A673 (cell line): ENCODE data around the gene ADAM19. TPM values are rescaled to one million over a fixed set of nuclear protein-coding genes. Genes with fewer than 3 reads are reported as not detected.
A peak's percentile ranks its signal among the peaks of the same experiment; 100 is the strongest.

Source experiments
- BruUV-seq: library from RNA; stranded (reverse); fragments of 400-500 nt; replicated peaks from 2 replicates; lab custom pipeline; 2021; lab: Mats Ljungman, UMichigan
- CTCF ChIA-PET: fragments of 300-600 bp; sonication (Branson Sonifier 250); formaldehyde crosslinking; loops from one replicate; lab custom pipeline; 2022; ENCODE audit warnings: antibody characterized with exemption; lab: Charles Lee
- POLR2A ChIA-PET: fragments of 300-600 bp; sonication (Branson Sonifier 250); formaldehyde crosslinking; loops from one replicate; lab custom pipeline; 2022; ENCODE audit warnings: antibody characterized with exemption; ENCODE audit not compliant: low non-redundant PET; lab: Charles Lee
- DNase-seq: peaks from one replicate; pipeline ENCODE4 v3.0.0-alpha.2; 2015; ENCODE audit warnings: low spot score
- H3K27ac ChIP-seq: fragments of 200-600 bp; sonication (generic); 2 replicates; pipeline ENCODE4 v1.5.1; 2016; ENCODE audit warnings: mixed run types, low read depth, mild to moderate bottlenecking, mixed read lengths, antibody characterized with exemption, low read length; ENCODE audit not compliant: poor library complexity, severe bottlenecking
- H3K27me3 ChIP-seq: fragments of 200-600 bp; sonication (generic); replicated peaks from 2 replicates; pipeline ENCODE4 v1.6.1; 2017; ENCODE audit warnings: mixed run types, low read depth, mild to moderate bottlenecking, mixed read lengths, antibody characterized with exemption, low read length; ENCODE audit not compliant: insufficient read depth, poor library complexity
- H3K36me3 ChIP-seq: fragments of 200-600 bp; sonication (generic); 2 replicates; pipeline ENCODE4 v1.6.1; 2016; ENCODE audit warnings: mixed run types, mild to moderate bottlenecking, mixed read lengths, antibody characterized with exemption, low read length; ENCODE audit not compliant: insufficient read depth, poor library complexity, severe bottlenecking
- H3K4me1 ChIP-seq: fragments of 200-600 bp; sonication (generic); 2 replicates; pipeline ENCODE4 v1.6.1; 2017; ENCODE audit warnings: mixed run types, mild to moderate bottlenecking, mixed read lengths, antibody characterized with exemption, low read length; ENCODE audit not compliant: insufficient read depth, poor library complexity, severe bottlenecking
- H3K4me3 ChIP-seq: fragments of 200-600 bp; sonication (generic); 2 replicates; pipeline ENCODE4 v1.5.1; 2016; ENCODE audit warnings: low read depth, mixed run types, mild to moderate bottlenecking, mixed read lengths, low read length; ENCODE audit not compliant: poor library complexity, severe bottlenecking
- H3K9me3 ChIP-seq: fragments of 200-600 bp; sonication (generic); 2 replicates; pipeline ENCODE4 v1.6.1; 2016; ENCODE audit warnings: mixed run types, low read depth, mild to moderate bottlenecking, mixed read lengths, antibody characterized with exemption, low read length; ENCODE audit not compliant: poor library complexity, severe bottlenecking
- EZH2 ChIP-seq: fragments of 200-600 bp; sonication (generic); IDR thresholded peaks from 2 replicates; pipeline ENCODE4 v1.6.1; 2017; ENCODE audit warnings: borderline replicate concordance, low read depth, mild to moderate bottlenecking, mixed read lengths, antibody characterized with exemption, low read length; ENCODE audit not compliant: poor library complexity, severe bottlenecking
- intact Hi-C: fragments of 100-400 bp; cut with micrococcal nuclease; formaldehyde crosslinking; loops from one replicate; pipeline ENCODE4 v1.10.0; 2022; ENCODE audit not compliant: unreplicated experiment
- total RNA-seq: library from RNA; stranded (reverse); gene quantifications from 2 replicates; pipeline ENCODE4 v1.2.3, GENCODE V29; 2021
- TF ChIP-seq, protein P1 (sequence below): fragments of 300-800, 200-600 bp; sonication (generic); conservative IDR thresholded peaks from 2 replicates; pipeline ENCODE4 v1.5.1; 2017; ENCODE audit warnings: low read depth, mild to moderate bottlenecking, antibody characterized with exemption, low read length, moderate library complexity, mixed read lengths

ADAM19 gene
- total RNA-seq, 1 experiment from 2014 or later: 1.7 TPM

DNA sequence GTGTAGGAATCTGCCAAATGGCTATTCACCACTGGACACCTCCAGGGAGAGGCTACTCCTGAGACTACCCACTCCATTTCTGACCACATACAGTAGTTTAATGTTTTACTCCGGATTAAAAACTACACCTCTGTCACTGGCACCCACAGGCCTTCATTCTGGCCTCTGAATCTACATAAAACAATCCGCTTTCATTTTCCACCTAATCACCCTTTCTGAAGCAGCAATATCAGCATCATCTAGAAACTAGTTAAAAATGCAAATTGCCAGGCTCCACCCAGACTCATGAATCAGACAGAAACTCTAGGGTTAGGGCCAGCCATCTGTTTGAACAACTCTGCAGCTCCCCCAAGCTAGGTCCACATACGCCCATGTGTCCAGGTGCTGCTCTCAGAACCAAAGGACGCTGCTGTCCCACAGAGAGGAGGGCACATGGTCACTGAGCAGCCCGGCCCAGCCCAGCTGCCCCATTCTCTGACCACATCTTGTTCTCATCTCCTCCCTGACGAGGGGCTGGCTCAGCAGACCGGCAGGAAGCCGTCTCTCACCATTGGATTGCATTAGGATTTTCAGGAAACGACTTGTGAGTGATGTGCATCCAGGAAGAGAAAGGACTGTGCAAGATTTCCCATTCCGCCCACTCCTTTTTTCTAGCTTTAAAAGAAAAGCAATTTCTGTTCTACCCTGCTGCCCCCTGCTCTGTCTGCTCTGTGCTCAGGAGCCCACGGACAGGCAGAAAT is 34.7 kb downstream of the ADAM19 start:
- peak; percentile 10 for DNase-seq
- H3K27ac ChIP-seq: no peak overlapping the region
- no peaks in the 10 kb centered on the region for H3K36me3 ChIP-seq
- BruUV-seq: no TSS peak
- H3K4me3 ChIP-seq: no peak overlapping the region
- intact Hi-C loops: no loop called here
- TF ChIP-seq EZH2: no peak
- TF ChIP-seq, protein P1, sequence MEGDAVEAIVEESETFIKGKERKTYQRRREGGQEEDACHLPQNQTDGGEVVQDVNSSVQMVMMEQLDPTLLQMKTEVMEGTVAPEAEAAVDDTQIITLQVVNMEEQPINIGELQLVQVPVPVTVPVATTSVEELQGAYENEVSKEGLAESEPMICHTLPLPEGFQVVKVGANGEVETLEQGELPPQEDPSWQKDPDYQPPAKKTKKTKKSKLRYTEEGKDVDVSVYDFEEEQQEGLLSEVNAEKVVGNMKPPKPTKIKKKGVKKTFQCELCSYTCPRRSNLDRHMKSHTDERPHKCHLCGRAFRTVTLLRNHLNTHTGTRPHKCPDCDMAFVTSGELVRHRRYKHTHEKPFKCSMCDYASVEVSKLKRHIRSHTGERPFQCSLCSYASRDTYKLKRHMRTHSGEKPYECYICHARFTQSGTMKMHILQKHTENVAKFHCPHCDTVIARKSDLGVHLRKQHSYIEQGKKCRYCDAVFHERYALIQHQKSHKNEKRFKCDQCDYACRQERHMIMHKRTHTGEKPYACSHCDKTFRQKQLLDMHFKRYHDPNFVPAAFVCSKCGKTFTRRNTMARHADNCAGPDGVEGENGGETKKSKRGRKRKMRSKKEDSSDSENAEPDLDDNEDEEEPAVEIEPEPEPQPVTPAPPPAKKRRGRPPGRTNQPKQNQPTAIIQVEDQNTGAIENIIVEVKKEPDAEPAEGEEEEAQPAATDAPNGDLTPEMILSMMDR: no peak
- ChIA-PET POLR2A (no interaction called here), CTCF (no interaction called here)
- no peaks in the 10 kb centered on the region for H3K4me1 ChIP-seq
- H3K27me3 ChIP-seq: no peaks in the 10 kb centered on the region
- H3K9me3 ChIP-seq: no peaks in the 10 kb centered on the region

DNA sequence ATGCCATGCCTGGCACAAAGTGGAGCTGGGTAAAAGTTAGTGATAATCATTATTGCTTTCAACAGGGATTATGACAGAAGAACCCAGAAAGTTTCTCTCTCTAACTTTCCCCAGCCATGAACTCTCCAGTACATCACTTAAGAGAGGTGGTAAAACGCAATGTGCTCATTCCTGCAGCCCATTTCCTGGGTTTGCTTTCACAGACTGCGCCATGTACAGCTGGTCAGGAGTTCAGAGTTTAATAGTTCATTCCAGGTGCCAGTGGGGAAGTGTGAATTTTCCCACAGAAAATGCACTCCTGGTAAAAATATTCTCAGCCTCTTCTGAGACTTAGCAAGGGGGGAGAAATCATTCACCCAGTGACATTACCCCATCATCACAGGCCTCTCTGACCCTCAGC is 35.5 kb downstream of the ADAM19 start:
- H3K27ac ChIP-seq: no peak overlapping the region

DNA sequence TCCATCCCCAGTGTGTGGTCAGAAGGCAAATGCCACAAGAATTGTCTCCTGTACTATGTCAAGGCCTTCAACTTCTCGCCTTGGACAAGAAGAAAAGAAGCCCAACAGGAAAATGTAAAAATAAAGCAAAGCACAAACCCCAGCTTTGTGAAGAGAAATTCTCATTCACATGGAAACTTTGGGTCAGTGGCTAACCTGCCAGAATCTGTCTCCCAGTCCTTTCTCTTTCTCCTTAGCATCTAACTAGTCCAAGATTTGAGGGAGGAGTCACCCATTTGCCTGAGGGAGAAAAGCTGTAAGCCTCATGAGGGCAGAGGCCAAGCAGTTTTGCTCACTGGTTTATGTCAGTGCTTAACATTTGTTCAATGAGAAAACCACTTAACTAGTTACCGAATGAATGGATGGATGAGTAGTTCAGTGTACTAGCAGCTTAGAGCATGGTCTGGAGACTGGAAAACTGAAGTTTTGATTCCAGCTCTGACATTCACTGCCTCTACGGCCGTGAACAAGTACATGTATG is 36.0 kb downstream of the ADAM19 start:
- DNase-seq: no peak
- Histone ChIP-seq H3K27me3 (no peaks in the 10 kb centered on the region), H3K4me1 (no peaks in the 10 kb centered on the region), H3K36me3 (no peaks in the 10 kb centered on the region), H3K27ac (no peak overlapping the region), H3K9me3 (no peaks in the 10 kb centered on the region), H3K4me3 (no peak overlapping the region)
- BruUV-seq: no TSS peak
- no peak for TF ChIP-seq EZH2
- TF ChIP-seq, protein P1: no peak
- CTCF ChIA-PET: no interaction called here
- POLR2A ChIA-PET: no interaction called here
- intact Hi-C loops: no loop called here

More for the DNA sequence above, 35.5 kb downstream of the ADAM19 start:
- Histone ChIP-seq H3K36me3 (no peaks in the 10 kb centered on the region), H3K27me3 (no peaks in the 10 kb centered on the region), H3K4me1 (no peaks in the 10 kb centered on the region), H3K4me3 (no peak overlapping the region), H3K9me3 (no peaks in the 10 kb centered on the region)
- no peak for DNase-seq
- intact Hi-C loops: no loop called here
- no peak for TF ChIP-seq EZH2
- TF ChIP-seq, protein P1: no peak
- BruUV-seq: no TSS peak
- CTCF ChIA-PET: no interaction called here
- POLR2A ChIA-PET: no interaction called here
